ENCODE data around the gene FOLR3.
"Not testable (repeated sequence)": the region's sequence is repeated elsewhere in the genome, so short reads cannot be mapped to it uniquely, and the experiment has no call there.

FOLR3 gene

DNA sequence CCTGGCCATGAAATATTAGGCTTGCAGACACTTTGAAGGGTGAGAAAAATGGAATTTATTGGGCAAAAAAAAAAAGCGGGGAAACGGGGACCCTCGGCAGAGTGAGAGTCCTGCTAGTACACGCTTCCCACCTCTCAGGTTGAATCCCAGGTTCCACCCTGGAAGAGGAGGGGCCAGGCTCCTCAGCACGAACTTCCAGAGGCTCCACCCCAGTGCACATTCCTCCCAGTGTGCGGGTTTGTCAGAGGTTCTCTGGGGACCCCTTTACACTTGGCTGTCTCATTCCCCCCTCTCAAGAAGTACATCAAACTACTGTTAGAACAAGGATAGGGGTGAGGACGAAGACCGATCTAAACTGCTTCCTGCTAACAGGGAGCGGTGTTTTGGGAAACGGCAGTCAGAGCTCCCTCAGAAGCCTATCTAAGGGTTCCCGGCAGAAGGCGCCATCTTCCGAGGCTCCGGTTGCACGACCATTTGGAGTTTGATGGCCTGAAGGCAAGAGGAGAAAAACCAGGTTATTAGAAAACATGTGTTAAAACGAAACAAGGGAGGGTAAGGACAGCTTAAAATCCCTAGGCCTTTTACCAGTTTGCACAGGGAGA, 27.5 kb downstream of the FOLR3 start:
- DNase-seq (ENCODE audit: low read depth), result no peak

DNA sequence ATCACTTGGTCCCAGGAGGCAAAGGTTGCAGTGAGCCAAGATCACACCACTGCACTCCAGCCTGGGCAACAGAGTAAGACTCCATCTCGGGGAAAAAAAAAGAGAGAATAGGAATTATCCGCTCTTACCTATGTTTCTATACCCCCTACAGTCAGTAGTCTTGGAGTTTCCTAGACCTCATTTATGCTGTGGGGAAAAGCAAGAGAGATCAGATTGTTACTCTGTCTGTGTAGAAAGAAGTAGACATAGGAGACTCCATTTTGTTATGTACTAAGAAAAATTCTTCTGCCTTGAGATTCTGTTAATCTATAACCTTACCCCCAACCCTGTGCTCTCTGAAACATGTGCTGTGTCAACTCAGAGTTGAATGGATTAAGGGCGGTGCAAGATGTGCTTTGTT, 28.7 kb downstream of the FOLR3 start:
- not testable (repeated sequence) for DNase-seq (ENCODE audit: low read depth)

DNA sequence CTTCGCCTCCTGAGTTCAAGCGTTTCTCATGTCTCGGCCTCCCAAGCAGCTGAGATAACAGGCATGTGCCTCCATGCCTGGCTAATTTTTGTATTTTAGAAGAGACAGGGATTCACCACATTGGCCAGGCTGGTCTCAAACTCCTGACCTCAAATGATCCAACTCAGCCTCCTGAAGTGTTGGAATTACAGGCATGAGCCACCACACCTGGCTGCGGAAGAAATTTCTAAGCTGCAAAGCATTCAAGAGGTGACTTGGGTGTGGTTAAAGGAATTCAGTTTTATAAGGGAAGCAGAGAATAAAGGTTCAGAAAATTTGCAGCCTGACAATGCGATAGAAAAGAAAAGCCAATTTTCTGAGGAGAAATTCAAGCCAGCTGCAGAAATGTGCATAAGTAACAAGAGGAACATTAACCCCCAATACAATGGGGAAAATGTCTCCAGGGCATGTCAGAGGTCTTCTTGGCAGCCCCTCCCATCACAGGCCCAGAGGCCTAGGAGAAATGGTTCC, 33.6 kb downstream of the FOLR3 start:
- not testable (repeated sequence) for DNase-seq (ENCODE audit: low read depth)

DNA sequence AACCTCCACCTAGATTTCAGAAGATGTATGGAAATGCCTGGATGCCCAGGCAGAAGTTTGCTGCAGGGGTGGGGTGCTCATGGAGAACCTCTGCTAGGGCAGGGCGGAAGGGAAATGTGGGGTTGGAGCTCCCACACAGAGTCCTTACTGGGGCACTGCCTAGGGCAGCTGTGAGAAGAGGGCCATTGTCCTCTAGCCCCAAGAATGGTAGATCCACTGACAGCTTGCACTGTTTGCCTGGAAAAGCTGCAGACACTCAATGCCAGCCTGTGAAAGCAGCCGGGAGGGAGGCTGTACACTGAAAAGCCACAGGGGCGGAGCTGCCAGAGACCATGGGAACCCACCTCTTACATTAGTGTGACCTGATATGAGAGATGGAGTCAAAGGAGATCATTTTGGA, 34.2 kb downstream of the FOLR3 start:
- DNase-seq (ENCODE audit: low read depth), result not testable (repeated sequence)

DNA sequence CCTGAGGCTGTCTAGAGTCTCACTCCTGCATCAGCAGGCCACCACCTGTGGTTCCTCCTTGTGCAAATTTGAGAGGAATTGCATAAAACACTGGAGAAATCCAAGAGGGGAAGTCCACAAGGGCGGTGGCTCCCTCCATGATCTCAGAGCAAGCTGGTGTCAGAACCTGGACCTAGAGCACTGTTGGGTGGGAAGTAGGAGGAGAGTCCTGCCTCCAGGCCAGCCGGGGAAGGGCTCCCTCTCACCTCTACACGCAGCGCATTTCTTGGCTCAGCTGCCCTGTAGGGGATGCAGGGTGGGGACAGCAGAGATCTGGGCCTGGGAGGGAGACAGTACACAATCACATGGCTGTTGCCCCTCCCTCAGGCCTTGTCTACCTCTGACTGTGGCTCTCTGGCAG, 36.5 kb downstream of the FOLR3 start:
- not testable (repeated sequence) for DNase-seq (ENCODE audit: low read depth)

DNA sequence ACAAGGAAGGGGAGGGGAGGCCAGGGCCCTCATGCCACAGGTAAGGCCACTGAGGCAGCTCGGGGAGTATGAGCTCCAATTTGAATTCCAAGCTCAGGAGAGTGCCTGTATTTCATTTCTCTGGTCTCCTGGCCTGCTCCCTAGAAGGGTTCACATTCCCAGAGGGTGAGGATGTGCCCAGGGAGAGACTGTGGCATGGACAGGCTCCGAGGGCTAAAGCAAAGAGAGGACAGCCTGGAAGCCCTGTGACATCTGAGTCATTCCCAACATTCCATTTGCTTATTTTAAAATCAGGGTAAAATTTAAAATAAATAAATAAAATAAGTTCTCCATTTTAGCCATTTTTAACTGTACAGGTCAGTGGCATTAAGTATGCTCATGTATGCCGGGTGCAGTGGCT, 37.8 kb downstream of the FOLR3 start:
- DNase-seq (ENCODE audit: low read depth), result no peak

DNA sequence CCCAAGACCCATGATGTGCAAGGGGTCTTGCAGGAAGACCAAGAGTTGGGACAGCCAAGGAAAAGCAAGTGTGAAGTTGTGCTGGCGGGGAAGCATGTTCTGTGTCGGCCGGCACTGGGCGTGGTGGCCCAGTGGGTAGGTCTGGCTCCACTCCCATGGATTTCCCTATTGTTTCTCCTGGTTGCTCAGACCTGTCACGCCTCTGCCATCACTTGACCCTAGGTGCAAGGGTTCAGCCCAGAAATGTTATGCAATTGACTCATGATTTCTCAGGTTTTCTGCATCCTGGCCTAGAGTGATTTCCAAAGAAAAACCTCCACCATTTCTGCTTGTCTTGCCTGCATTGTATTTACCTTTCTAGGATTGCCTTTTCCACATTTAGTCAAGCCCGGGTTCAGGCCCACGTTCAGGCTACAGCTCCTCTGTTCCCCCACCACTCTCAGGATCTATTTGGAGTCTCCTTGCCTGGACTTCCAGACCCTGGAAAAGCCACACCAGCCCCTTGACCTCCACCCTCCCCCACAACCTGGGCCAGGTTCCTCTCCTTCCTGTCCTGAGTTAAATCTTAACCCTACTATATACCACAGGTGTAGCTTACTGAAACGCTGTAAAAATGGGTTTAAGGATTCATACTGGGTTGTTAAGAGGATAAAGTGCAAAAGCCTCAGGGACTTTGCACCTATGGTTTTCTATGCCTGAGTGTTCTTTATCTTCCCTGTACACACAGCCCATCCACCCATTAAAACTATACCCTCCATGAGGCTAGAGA, 39.0 kb downstream of the FOLR3 start:
- DNase-seq (ENCODE audit: low read depth), result no peak

DNA sequence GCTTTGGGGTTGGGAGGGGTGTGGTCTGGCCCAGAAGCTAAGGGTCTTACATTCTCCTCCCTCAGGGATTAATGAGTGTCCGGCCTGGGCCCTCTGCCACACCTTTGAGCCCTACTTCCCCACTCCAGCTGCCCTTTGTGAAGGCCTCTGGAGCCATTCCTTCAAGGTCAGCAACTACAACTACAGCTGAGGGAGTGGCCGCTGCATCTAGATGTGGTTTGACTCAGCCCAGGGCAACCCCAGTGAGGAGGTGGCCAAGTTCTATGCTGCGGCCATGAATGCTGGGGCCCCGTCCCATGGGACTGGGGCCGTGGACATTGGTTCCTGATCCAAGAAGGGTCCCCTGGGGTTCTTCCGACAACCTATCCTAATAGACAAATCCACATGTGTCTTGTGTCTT, 42.1 kb downstream of the FOLR3 start:
- DNase-seq (ENCODE audit: low read depth), result no peak

DNA sequence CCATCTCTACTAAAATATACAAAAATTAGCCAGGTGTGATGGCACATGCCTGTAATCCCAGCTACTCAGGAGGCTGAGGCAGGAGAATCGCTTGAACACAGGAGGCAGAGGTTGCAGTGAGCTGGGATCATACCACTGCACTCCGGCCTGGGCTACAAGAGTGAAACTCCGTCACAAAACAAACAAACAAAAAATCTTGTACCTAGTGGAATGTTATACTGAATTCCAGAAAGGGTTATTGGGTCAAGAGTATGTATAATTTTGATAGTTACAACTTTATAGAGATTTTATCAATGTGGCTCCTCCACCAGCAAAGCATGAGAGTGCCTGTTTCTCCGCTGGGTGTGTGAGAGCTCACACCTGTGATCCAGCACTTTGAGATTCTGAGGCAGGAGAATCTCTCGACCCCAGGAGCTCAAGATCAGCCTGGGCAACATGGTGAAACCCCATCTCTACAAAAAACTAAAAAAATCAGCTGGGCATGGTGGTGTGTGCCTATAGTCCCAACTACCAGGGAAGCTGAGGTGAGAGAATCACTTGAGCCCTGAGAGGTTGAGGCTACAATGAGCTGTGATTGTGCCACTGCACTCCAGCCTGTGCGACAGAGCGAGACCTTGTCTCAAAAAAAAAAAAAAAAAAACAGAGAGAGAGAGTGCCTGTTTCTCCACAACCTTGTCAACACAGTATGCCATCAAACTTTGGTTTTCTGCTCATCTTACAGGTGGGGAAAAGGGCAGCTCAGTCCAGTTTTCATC, 43.7 kb downstream of the FOLR3 start:
- no peak for DNase-seq (ENCODE audit: low read depth)

DNA sequence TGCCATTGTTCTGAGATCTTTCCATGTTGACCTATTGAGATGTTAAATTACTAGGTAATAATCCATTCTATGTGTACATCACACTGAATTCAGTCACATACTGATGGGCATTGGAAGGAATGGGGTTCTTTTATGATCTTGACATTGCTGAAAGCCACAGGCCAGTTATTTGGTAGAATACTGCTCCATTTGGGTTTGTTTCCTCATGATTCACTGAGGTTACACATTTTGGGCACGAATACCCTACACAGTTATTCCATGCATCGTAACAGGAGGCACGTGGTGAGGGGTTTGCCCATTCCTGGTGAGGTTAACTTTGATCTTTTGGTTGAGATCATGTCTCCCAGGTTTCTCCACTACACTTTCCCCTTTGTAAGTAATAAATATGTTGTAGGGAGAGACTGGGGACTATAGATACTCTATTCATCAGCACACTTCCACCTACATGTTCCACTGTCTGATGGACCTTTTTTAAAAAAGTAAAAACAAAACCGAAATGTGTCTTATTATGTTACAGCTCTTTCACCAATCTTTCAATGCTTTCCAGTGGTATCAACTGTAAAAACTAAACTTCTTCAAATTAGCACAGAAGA, 44.4 kb downstream of the FOLR3 start:
- DNase-seq (ENCODE audit: low read depth), result no peak

DNA sequence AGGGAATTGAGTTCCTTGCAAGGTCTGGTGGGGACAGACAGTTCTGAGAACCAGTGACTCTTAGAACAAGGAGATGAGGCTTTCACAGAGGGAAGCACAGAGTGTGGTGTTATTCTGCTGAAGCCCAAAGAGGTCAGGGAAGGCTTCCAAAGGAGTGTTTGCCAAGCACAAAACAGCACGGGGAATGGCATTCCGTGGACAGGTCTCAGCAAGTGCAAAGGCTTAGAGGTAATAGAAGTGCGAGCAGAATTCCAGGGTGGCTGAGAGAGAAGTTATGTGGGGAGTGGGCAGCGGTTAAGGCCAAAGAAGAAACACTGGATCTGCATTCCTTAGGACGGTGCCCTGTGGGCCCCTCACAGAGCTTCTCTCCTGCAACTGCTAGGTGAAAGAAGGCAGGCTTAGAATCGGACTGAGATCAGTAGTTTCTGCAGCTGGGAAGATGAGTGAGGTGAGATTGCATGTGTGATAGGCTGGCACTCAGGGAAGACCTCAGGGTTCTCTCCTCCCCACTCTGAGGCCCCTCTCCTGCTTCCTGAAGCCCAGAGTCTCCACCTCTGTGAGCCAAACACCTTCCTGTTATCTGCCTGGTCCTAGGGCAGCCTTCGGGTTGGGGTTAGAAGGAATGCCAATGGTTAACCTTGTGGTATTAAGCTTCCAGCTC, 45.5 kb downstream of the FOLR3 start:
- not testable (repeated sequence) for DNase-seq (ENCODE audit: low read depth)

DNA sequence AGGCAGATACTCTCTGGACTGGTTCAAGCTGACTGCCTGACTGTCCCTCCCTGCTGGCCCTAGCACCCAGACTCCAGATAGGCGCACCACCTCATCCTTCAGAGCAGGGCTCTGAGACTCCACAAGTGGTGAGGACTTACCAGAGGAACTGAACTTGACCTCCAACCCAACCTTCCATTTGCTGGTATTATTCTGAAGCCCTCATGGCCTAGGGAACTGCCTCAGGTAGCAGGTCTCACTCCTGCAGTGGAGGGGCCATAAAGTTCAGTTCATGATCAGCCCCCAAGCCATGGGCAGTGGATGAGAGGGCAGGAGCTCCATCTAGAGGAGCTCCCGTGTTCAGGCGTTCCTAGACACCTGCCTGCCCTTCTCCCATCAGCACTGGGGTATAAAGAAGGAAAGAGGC, 46.0 kb downstream of the FOLR3 start:
- not testable (repeated sequence) for DNase-seq (ENCODE audit: low read depth)

DNA sequence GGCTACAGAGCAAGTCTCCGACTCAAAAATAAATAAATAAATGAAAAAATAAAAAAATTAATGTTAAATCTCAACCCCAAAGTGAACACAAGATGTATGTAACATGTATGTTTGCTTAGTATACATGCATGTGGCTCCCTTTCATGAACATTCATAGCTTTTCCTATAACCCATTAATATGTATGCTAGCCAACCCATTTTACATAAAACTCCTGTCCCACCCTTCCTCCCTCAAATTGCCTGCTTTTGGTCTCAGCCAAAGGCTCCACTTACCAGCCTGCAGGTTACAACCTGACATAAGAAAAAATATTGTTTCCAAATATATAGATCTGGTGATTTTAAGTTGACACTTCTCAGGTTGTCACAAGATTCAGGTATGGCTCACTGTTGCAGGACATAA, 52.7 kb downstream of the FOLR3 start:
- no peak for DNase-seq (ENCODE audit: low read depth)

All from GM04504 (cell line).